ENCODE measurements around the gene KRTAP5-11. TPM values are rescaled to one million over a fixed set of nuclear protein-coding genes. Genes with fewer than 3 reads are reported as not detected.
A peak's percentile ranks its signal among the peaks of the same experiment; 100 is the strongest.
"Not testable (repeated sequence)": the region's sequence is repeated elsewhere in the genome, so short reads cannot be mapped to it uniquely, and the experiment has no call there.

The KRTAP5-11 gene
- total and polyA plus RNA-seq, 2 donors (not counting 3 experiments of a cell fraction or from before 2014, with no cell fraction given), result not detected

DNA sequence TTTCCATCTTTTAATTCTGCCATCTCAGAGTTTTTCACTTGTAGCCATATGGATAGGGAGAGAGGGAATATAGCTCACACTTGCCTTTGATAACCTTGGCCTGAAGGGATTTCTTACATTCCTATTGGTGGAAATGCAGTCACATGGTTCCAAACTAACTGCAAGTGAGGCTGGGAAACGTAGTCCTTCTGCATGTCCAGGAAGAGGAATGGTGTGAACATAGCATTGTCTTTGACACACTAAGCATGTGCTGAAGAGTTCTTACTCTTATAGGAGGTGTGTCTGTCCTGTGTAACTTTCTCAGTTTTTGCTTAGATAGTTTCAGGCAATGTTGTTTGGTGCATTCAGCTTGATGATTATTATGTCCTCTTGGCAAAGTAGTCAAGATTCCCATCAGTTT lies 47.4 kb upstream of the KRTAP5-11 start:
- H3K4me1 ChIP-seq (ENCODE audit: control insufficient read depth, extremely low read depth, insufficient read depth, low read length); intact Hi-C loops (cut with micrococcal nuclease); BruUV-seq (replicated peaks); POLR2A ChIA-PET; H3K4me3 ChIP-seq (replicated peaks in 1 of 3; ENCODE audit: insufficient read depth in 1 of 3, low read depth in 1 of 3, low read length in 3 of 3); H3K27me3 ChIP-seq (ENCODE audit: control insufficient read depth in 2 of 2, insufficient read depth in 2 of 2, low read length in 2 of 2); CTCF ChIA-PET; H3K36me3 ChIP-seq (ENCODE audit: control insufficient read depth in 2 of 2, extremely low read depth in 1 of 2, insufficient read depth in 2 of 2, low read length in 2 of 2); H3K9me1 ChIP-seq (replicated peaks; ENCODE audit: control insufficient read depth, extremely low read depth, insufficient read depth, low read length); H2AFZ ChIP-seq (ENCODE audit: low read depth, low read length); FAIRE-seq; dilution Hi-C loops (cut with MboI; ENCODE audit: extremely low pct_ligation_motif_present, low sequenced_read_pairs); H3K9ac ChIP-seq (replicated peaks; ENCODE audit: extremely low read depth, insufficient read depth, low read length); H3K27ac ChIP-seq (ENCODE audit: insufficient read depth, low read depth, low read length); H3K79me2 ChIP-seq (ENCODE audit: control insufficient read depth, insufficient read depth, low read length); H3K9me3 ChIP-seq (replicated peaks; ENCODE audit: control insufficient read depth, insufficient read depth, low read length); H3K4me2 ChIP-seq (ENCODE audit: insufficient read depth, low read length); H4K20me1 ChIP-seq (replicated peaks; ENCODE audit: control insufficient read depth, extremely low read depth, insufficient read depth, low read length): not testable (repeated sequence)
- peak; percentile 2 for DNase-seq (ENCODE audit: low read depth, low spot score)

DNA sequence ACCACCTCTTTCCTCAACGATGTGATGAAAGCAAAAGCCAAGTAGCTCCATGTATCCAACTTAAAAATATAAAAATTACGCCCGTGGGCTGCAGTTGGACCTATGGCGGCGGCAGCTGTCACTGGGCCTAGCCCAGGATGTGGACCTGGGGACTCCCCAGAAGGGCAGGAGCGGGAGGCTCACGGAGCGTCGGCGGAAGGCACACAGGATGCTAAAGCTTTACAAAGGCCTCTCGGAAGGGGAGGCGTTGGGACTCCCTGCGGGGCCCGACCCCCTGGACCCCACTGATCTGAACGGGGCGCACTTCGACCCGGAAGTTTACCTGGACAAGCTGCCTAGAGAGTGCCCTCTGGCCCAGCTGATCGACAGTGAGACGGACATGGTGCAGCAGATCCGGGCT lies 46.3 kb upstream of the KRTAP5-11 start:
- H3K36me3 ChIP-seq (ENCODE audit: control insufficient read depth in 2 of 2, extremely low read depth in 1 of 2, insufficient read depth in 2 of 2, low read length in 2 of 2); H4K20me1 ChIP-seq (replicated peaks; ENCODE audit: control insufficient read depth, extremely low read depth, insufficient read depth, low read length); H3K27ac ChIP-seq (ENCODE audit: insufficient read depth, low read depth, low read length); H2AFZ ChIP-seq (ENCODE audit: low read depth, low read length); intact Hi-C loops (cut with micrococcal nuclease); H3K4me3 ChIP-seq (replicated peaks in 1 of 3; ENCODE audit: insufficient read depth in 1 of 3, low read depth in 1 of 3, low read length in 3 of 3); CTCF ChIA-PET; FAIRE-seq; H3K9me1 ChIP-seq (replicated peaks; ENCODE audit: control insufficient read depth, extremely low read depth, insufficient read depth, low read length); H3K27me3 ChIP-seq (ENCODE audit: control insufficient read depth in 2 of 2, insufficient read depth in 2 of 2, low read length in 2 of 2); H3K4me1 ChIP-seq (ENCODE audit: control insufficient read depth, extremely low read depth, insufficient read depth, low read length); H3K9ac ChIP-seq (replicated peaks; ENCODE audit: extremely low read depth, insufficient read depth, low read length); dilution Hi-C loops (cut with MboI; ENCODE audit: extremely low pct_ligation_motif_present, low sequenced_read_pairs); DNase-seq (ENCODE audit: low read depth, low spot score); BruUV-seq (replicated peaks); H3K9me3 ChIP-seq (replicated peaks; ENCODE audit: control insufficient read depth, insufficient read depth, low read length); POLR2A ChIA-PET; H3K4me2 ChIP-seq (ENCODE audit: insufficient read depth, low read length); H3K79me2 ChIP-seq (ENCODE audit: control insufficient read depth, insufficient read depth, low read length): not testable (repeated sequence)

DNA sequence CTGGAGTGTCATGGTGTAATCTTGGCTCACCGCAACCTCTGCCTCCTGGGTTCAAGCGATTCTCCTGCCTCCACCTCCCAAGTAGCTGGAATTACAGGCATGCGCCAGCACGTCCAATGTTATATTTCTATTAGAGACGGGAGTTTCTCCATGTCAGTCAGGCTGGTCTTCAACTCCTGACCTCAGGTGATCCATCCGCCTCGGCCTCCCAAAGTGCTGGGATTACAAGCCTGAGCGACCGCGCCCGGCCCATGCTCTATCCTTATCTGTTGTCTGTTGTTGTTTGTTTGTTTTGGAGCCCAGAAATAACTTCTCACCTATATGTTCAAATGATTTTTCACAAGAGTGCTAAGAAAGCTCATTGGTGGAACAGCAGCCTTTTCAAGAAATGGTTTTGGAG lies 40.6 kb upstream of the KRTAP5-11 start:
- CTCF ChIA-PET; H3K36me3 ChIP-seq (ENCODE audit: control insufficient read depth in 2 of 2, extremely low read depth in 1 of 2, insufficient read depth in 2 of 2, low read length in 2 of 2); H3K4me1 ChIP-seq (ENCODE audit: control insufficient read depth, extremely low read depth, insufficient read depth, low read length); DNase-seq (ENCODE audit: low read depth, low spot score); H3K9me3 ChIP-seq (replicated peaks; ENCODE audit: control insufficient read depth, insufficient read depth, low read length); H3K27me3 ChIP-seq (ENCODE audit: control insufficient read depth in 2 of 2, insufficient read depth in 2 of 2, low read length in 2 of 2); H3K27ac ChIP-seq (ENCODE audit: insufficient read depth, low read depth, low read length); BruUV-seq (replicated peaks); FAIRE-seq; H3K9me1 ChIP-seq (replicated peaks; ENCODE audit: control insufficient read depth, extremely low read depth, insufficient read depth, low read length); intact Hi-C loops (cut with micrococcal nuclease); POLR2A ChIA-PET; H3K4me2 ChIP-seq (ENCODE audit: insufficient read depth, low read length); H4K20me1 ChIP-seq (replicated peaks; ENCODE audit: control insufficient read depth, extremely low read depth, insufficient read depth, low read length); H3K4me3 ChIP-seq (replicated peaks in 1 of 3; ENCODE audit: insufficient read depth in 1 of 3, low read depth in 1 of 3, low read length in 3 of 3); H3K9ac ChIP-seq (replicated peaks; ENCODE audit: extremely low read depth, insufficient read depth, low read length); dilution Hi-C loops (cut with MboI; ENCODE audit: extremely low pct_ligation_motif_present, low sequenced_read_pairs); H3K79me2 ChIP-seq (ENCODE audit: control insufficient read depth, insufficient read depth, low read length); H2AFZ ChIP-seq (ENCODE audit: low read depth, low read length): not testable (repeated sequence)

DNA sequence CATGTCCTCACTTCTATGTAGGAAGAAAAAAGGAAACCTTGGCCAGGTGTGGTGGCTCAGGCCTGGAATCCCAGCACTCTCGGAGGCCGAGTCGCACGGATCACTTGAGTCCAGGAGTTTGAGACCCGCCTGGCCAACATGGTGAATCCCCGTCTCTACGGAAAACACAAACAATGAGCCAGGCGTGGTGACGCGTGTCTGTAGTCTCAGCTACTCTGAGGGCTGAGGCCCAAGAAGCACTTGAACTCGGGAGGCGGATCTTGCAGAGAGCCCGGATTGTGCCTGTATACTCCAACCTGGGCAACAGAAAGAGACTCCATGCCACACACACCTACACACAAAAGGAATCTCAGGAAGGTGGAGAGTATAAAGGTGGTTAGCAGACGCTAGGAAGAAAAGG lies 39.9 kb upstream of the KRTAP5-11 start:
- H3K27ac ChIP-seq (ENCODE audit: insufficient read depth, low read depth, low read length); POLR2A ChIA-PET; H3K9me1 ChIP-seq (replicated peaks; ENCODE audit: control insufficient read depth, extremely low read depth, insufficient read depth, low read length); H3K27me3 ChIP-seq (ENCODE audit: control insufficient read depth in 2 of 2, insufficient read depth in 2 of 2, low read length in 2 of 2); H3K79me2 ChIP-seq (ENCODE audit: control insufficient read depth, insufficient read depth, low read length); FAIRE-seq; H3K4me3 ChIP-seq (replicated peaks in 1 of 3; ENCODE audit: insufficient read depth in 1 of 3, low read depth in 1 of 3, low read length in 3 of 3); H2AFZ ChIP-seq (ENCODE audit: low read depth, low read length); H4K20me1 ChIP-seq (replicated peaks; ENCODE audit: control insufficient read depth, extremely low read depth, insufficient read depth, low read length); H3K4me1 ChIP-seq (ENCODE audit: control insufficient read depth, extremely low read depth, insufficient read depth, low read length); H3K9me3 ChIP-seq (replicated peaks; ENCODE audit: control insufficient read depth, insufficient read depth, low read length); intact Hi-C loops (cut with micrococcal nuclease); CTCF ChIA-PET; DNase-seq (ENCODE audit: low read depth, low spot score); BruUV-seq (replicated peaks); dilution Hi-C loops (cut with MboI; ENCODE audit: extremely low pct_ligation_motif_present, low sequenced_read_pairs); H3K9ac ChIP-seq (replicated peaks; ENCODE audit: extremely low read depth, insufficient read depth, low read length); H3K36me3 ChIP-seq (ENCODE audit: control insufficient read depth in 2 of 2, extremely low read depth in 1 of 2, insufficient read depth in 2 of 2, low read length in 2 of 2); H3K4me2 ChIP-seq (ENCODE audit: insufficient read depth, low read length): not testable (repeated sequence)
